Trophoblast cell (in vitro differentiated cells and primary cell): ENCODE data around the gene SLC38A9.
A peak's percentile ranks its signal among the peaks of the same experiment; 100 is the strongest.

Source experiments
- DNase-seq, 2 donors: peaks; one replicate each; pipeline ENCODE4 v3.0.0-alpha.2; 2016
- H2AFZ ChIP-seq: 2 replicates; pipeline ENCODE4 v1.6.1; 2013; ENCODE audit warnings: low read length, moderate library complexity, mild to moderate bottlenecking; ENCODE audit not compliant: insufficient read depth, poor library complexity
- H2AK5ac ChIP-seq: 2 replicates; pipeline ENCODE4 v1.6.1; 2013; ENCODE audit warnings: mild to moderate bottlenecking, low read length
- H2BK120ac ChIP-seq: 2 replicates; pipeline ENCODE4 v1.6.1; 2013; ENCODE audit warnings: low read length, mild to moderate bottlenecking, moderate library complexity; ENCODE audit not compliant: insufficient read depth, poor library complexity
- H2BK12ac ChIP-seq: 2 replicates; pipeline ENCODE4 v1.6.1; 2013; ENCODE audit warnings: mild to moderate bottlenecking, low read length, moderate library complexity
- H2BK5ac ChIP-seq: 2 replicates; pipeline ENCODE4 v1.6.1; 2013; ENCODE audit warnings: low read length, low read depth, moderate library complexity, mild to moderate bottlenecking; ENCODE audit not compliant: poor library complexity
- H3K14ac ChIP-seq: 2 replicates; pipeline ENCODE4 v1.6.1; 2013; ENCODE audit warnings: mild to moderate bottlenecking, low read length
- H3K18ac ChIP-seq: 2 replicates; pipeline ENCODE4 v1.6.1; 2013; ENCODE audit warnings: mild to moderate bottlenecking, low read length
- H3K23ac ChIP-seq: 2 replicates; pipeline ENCODE4 v1.6.1; 2013; ENCODE audit warnings: low read length
- H3K27ac ChIP-seq: 2 replicates; pipeline ENCODE4 v1.5.1; 2013; ENCODE audit warnings: low read depth, mild to moderate bottlenecking, inconsistent platforms, low read length, moderate library complexity
- H3K27me3 ChIP-seq: 2 replicates; pipeline ENCODE4 v1.6.1; 2013; ENCODE audit warnings: inconsistent platforms, mild to moderate bottlenecking, low read length, moderate library complexity; ENCODE audit not compliant: insufficient read depth
- H3K36me3 ChIP-seq, 2 experiments: 1 replicate in 1 of 2; 2 replicates in 1 of 2; pipeline ENCODE4 v1.6.1; 2013; ENCODE audit warnings: low read length in 2 of 2, mild to moderate bottlenecking in 2 of 2, moderate library complexity in 1 of 2; ENCODE audit not compliant: insufficient read depth in 2 of 2, control insufficient read depth in 1 of 2
- H3K4ac ChIP-seq: 2 replicates; pipeline ENCODE4 v1.6.1; 2013; ENCODE audit warnings: low read depth, mild to moderate bottlenecking, low read length, moderate library complexity
- H3K4me1 ChIP-seq, 2 experiments: 1 replicate in 1 of 2; 2 replicates in 1 of 2; pipeline ENCODE4 v1.6.1; 2013; ENCODE audit warnings: low read length in 2 of 2, mild to moderate bottlenecking in 2 of 2, moderate library complexity in 1 of 2; ENCODE audit not compliant: insufficient read depth in 2 of 2, control insufficient read depth in 1 of 2
- H3K4me2 ChIP-seq: 2 replicates; pipeline ENCODE4 v1.6.1; 2013; ENCODE audit warnings: inconsistent platforms, mild to moderate bottlenecking, low read length, moderate library complexity
- H3K4me3 ChIP-seq: 2 replicates; pipeline ENCODE4 v1.5.1; 2013; ENCODE audit warnings: mild to moderate bottlenecking, low read depth, low read length, inconsistent platforms
- H3K79me1 ChIP-seq: one replicate; pipeline ENCODE4 v1.6.1; 2013; ENCODE audit warnings: low read length
- H3K79me2 ChIP-seq: 2 replicates; pipeline ENCODE4 v1.6.1; 2013; ENCODE audit warnings: low read length, mild to moderate bottlenecking; ENCODE audit not compliant: control insufficient read depth, insufficient read depth, poor library complexity
- H3K9ac ChIP-seq: 2 replicates; pipeline ENCODE4 v1.6.1; 2013; ENCODE audit warnings: mild to moderate bottlenecking, low read length
- H3K9me3 ChIP-seq: 2 replicates; pipeline ENCODE4 v1.6.1; 2013; ENCODE audit warnings: low read depth, mild to moderate bottlenecking, control low read depth, inconsistent platforms, low read length; ENCODE audit not compliant: insufficient read depth
- H4K12ac ChIP-seq: 2 replicates; pipeline ENCODE4 v1.6.1; 2013; ENCODE audit warnings: low read depth, mild to moderate bottlenecking, low read length, moderate library complexity
- H4K8ac ChIP-seq: 2 replicates; pipeline ENCODE4 v1.6.1; 2013; ENCODE audit warnings: low read depth, mild to moderate bottlenecking, low read length, moderate library complexity
- H4K91ac ChIP-seq: one replicate; pipeline ENCODE4 v1.6.1; 2013; ENCODE audit warnings: low read depth, mild to moderate bottlenecking, low read length, moderate library complexity
- WGBS: extraction: QIAGEN DNeasy Blood & Tissue Kit; methylation state at CpG from one replicate; pipeline ENCODE4 v1.1.7; 2013; ENCODE audit warnings: missing lambda C conversion rate; ENCODE audit not compliant: insufficient read length, insufficient coverage; ENCODE audit errors: extremely low coverage; 5-methylcytosine and 5-hydroxymethylcytosine counted together

The SLC38A9 gene

GRCh38 chr5:55675119-55675518, 37.0 kb downstream of the SLC38A9 start:
- H3K23ac ChIP-seq, result no peak overlapping the region
- no peak overlapping the region for H2BK5ac ChIP-seq
- H3K9me3 ChIP-seq, result no peaks in the 10 kb centered on the region
- peaks cover 13% of the 10 kb centered on the region for H3K79me1 ChIP-seq
- no peak overlapping the region for H3K18ac ChIP-seq
- H3K4ac ChIP-seq, result no peak overlapping the region
- DNase-seq, result no peak
- H3K14ac ChIP-seq, result no peak overlapping the region
- no peak overlapping the region for H2AFZ ChIP-seq
- H3K4me1 ChIP-seq, result peaks cover 6 to 7% of the 10 kb centered on the region in 2 experiments
- no peak overlapping the region for H2BK12ac ChIP-seq
- no peak overlapping the region for H4K8ac ChIP-seq
- no peaks in the 10 kb centered on the region for H3K27me3 ChIP-seq
- no peak overlapping the region for H3K9ac ChIP-seq
- H2AK5ac ChIP-seq, result no peak overlapping the region
- no peak overlapping the region for H3K4me2 ChIP-seq
- H3K27ac ChIP-seq, result no peak overlapping the region
- H3K36me3 ChIP-seq, result peaks cover 0 to 6% of the 10 kb centered on the region in 2 experiments
- WGBS, result no CpG with 5 or more reads among the region's 1 CpG
- no peak overlapping the region for H3K4me3 ChIP-seq
- peaks cover 3% of the 10 kb centered on the region for H3K79me2 ChIP-seq
- no peak overlapping the region for H4K91ac ChIP-seq
- H4K12ac ChIP-seq, result no peak overlapping the region
- H2BK120ac ChIP-seq, result no peak overlapping the region

GRCh38 chr5:55674340-55674739, 37.8 kb downstream of the SLC38A9 start:
- Histone ChIP-seq H3K4me1 (peaks cover 6 to 7% of the 10 kb centered on the region in 2 experiments), H4K91ac (no peak overlapping the region), H3K79me1 (peaks cover 13% of the 10 kb centered on the region), H2BK5ac (no peak overlapping the region), H3K14ac (no peak overlapping the region), H3K27me3 (no peaks in the 10 kb centered on the region), H3K4me2 (no peak overlapping the region), H2AK5ac (no peak overlapping the region), H3K18ac (no peak overlapping the region), H2BK12ac (no peak overlapping the region), H3K79me2 (peaks cover 3% of the 10 kb centered on the region), H4K12ac (no peak overlapping the region), H4K8ac (no peak overlapping the region), H2BK120ac (no peak overlapping the region), H3K9ac (no peak overlapping the region), H3K9me3 (no peaks in the 10 kb centered on the region), H3K4me3 (no peak overlapping the region), H3K36me3 (peaks cover 0 to 6% of the 10 kb centered on the region in 2 experiments), H3K23ac (no peak overlapping the region), H2AFZ (no peak overlapping the region), H3K27ac (no peak overlapping the region), H3K4ac (no peak overlapping the region)
- no peak for DNase-seq
- WGBS, result no CpG with 5 or more reads among the region's 2 CpGs

GRCh38 chr5:55672477-55672911, 39.6 kb downstream of the SLC38A9 start:
- no peak overlapping the region for H3K4ac ChIP-seq
- no peaks in the 10 kb centered on the region for H3K9me3 ChIP-seq
- no peak overlapping the region for H3K14ac ChIP-seq
- no CpG with 5 or more reads among the region's 2 CpGs for WGBS
- no peak overlapping the region for H3K4me2 ChIP-seq
- no peak overlapping the region for H4K8ac ChIP-seq
- peaks cover 8% of the 10 kb centered on the region for H3K79me1 ChIP-seq
- no peak overlapping the region for H3K18ac ChIP-seq
- H2BK12ac ChIP-seq, result peak overlapping the region; percentile 5
- H4K91ac ChIP-seq, result no peak overlapping the region
- H2BK120ac ChIP-seq, result no peak overlapping the region
- no peak for DNase-seq
- H4K12ac ChIP-seq, result no peak overlapping the region
- no peak overlapping the region for H2AK5ac ChIP-seq
- no peak overlapping the region for H2AFZ ChIP-seq
- H3K27ac ChIP-seq, result no peak overlapping the region
- peaks cover 0 to 6% of the 10 kb centered on the region in 2 experiments for H3K36me3 ChIP-seq
- no peak overlapping the region for H3K23ac ChIP-seq
- H3K79me2 ChIP-seq, result peaks cover 1% of the 10 kb centered on the region
- peaks cover 2 to 3% of the 10 kb centered on the region in 2 experiments for H3K4me1 ChIP-seq
- H3K4me3 ChIP-seq, result no peak overlapping the region
- no peak overlapping the region for H3K9ac ChIP-seq
- H2BK5ac ChIP-seq, result no peak overlapping the region
- no peaks in the 10 kb centered on the region for H3K27me3 ChIP-seq

GRCh38 chr5:55671975-55672374, 40.1 kb downstream of the SLC38A9 start:
- no CpG with 5 or more reads among the region's 1 CpG for WGBS
- H3K4me1 ChIP-seq, result no peaks in the 10 kb centered on the region
- H4K91ac ChIP-seq, result peak overlapping the region; percentile 62
- H4K12ac ChIP-seq, result no peak overlapping the region
- peaks cover 5% of the 10 kb centered on the region for H3K79me1 ChIP-seq
- no peak overlapping the region for H3K9ac ChIP-seq
- H2BK120ac ChIP-seq, result no peak overlapping the region
- H3K79me2 ChIP-seq, result no peaks in the 10 kb centered on the region
- no peak overlapping the region for H3K23ac ChIP-seq
- no peak for DNase-seq
- no peak overlapping the region for H3K14ac ChIP-seq
- no peak overlapping the region for H3K4me3 ChIP-seq
- no peak overlapping the region for H2AFZ ChIP-seq
- H2AK5ac ChIP-seq, result no peak overlapping the region
- H2BK12ac ChIP-seq, result peak overlapping the region; percentile 89
- H3K4ac ChIP-seq, result no peak overlapping the region
- peaks cover 0 to 6% of the 10 kb centered on the region in 2 experiments for H3K36me3 ChIP-seq
- H4K8ac ChIP-seq, result no peak overlapping the region
- H3K4me2 ChIP-seq, result no peak overlapping the region
- no peak overlapping the region for H3K18ac ChIP-seq
- no peaks in the 10 kb centered on the region for H3K27me3 ChIP-seq
- peak overlapping the region; percentile 33 for H3K27ac ChIP-seq
- no peaks in the 10 kb centered on the region for H3K9me3 ChIP-seq
- no peak overlapping the region for H2BK5ac ChIP-seq
